HepG2 (cell line): ENCODE results near the gene PTPRH. TPM values are rescaled to one million over a fixed set of nuclear protein-coding genes. Genes with fewer than 3 reads are reported as not detected.

ENCODE experiments used
- ATAC-seq: fragments of 200-7000 bp; cut with Tn5 transposase; 3 replicates; pipeline ENCODE4 v1.9.1; 2020; ENCODE audit warnings: mild to moderate bottlenecking, moderate library complexity
- BruUV-seq: library from RNA; stranded (reverse); fragments of 400-500 nt; replicated peaks from 2 replicates; lab custom pipeline; 2021; lab: Mats Ljungman, UMichigan
- CTCF ChIA-PET: fragments of 300-600 bp; formaldehyde crosslinking; extraction: SDS; loops from one replicate; lab custom pipeline; 2021; ENCODE audit warnings: low total read pairs, inconsistent platforms, low intra/inter-chr PET ratio; lab: Yijun Ruan, JAX
- POLR2A ChIA-PET: fragments of 350-600 bp; sonication (Branson Sonifier 250); formaldehyde crosslinking; loops from one replicate; lab custom pipeline; 2020; ENCODE audit warnings: antibody characterized with exemption, inconsistent platforms; lab: Yijun Ruan, JAX
- DNase-seq: peaks from one replicate; pipeline ENCODE4 v3.0.0-alpha.2; 2015; ENCODE audit warnings: low spot score
- FAIRE-seq: peaks from 3 replicates; lab custom pipeline; 2011; peaks lifted over from hg19 to GRCh38; lab: Jason Lieb, UNC
- H2AFZ ChIP-seq: one replicate; pipeline ENCODE4 v1.6.1; 2011; ENCODE audit warnings: low read length, inconsistent platforms
- H3K27ac ChIP-seq: fragments of 300-600 bp; 3 replicates; pipeline ENCODE4 v1.8.0; 2011; ENCODE audit warnings: mixed run types, mild to moderate bottlenecking, mixed read lengths, low read length, inconsistent platforms; ENCODE audit not compliant: insufficient read depth; ENCODE audit errors: extremely low read length
- H3K27me3 ChIP-seq, 2 experiments: fragments of 200-600 bp in 1 of 2; 2 replicates in 1 of 2; 3 replicates in 1 of 2; pipeline versions ENCODE4 v1.6.0 to v1.8.0; 2011; ENCODE audit warnings: low read length in 2 of 2, mild to moderate bottlenecking in 2 of 2, moderate library complexity in 2 of 2, inconsistent platforms in 1 of 2; ENCODE audit not compliant: insufficient read depth in 2 of 2, control insufficient read depth in 1 of 2
- H3K36me3 ChIP-seq, 2 experiments: fragments of 200-600 bp in 1 of 2; replicated peaks in 1 of 2; 2 replicates in 1 of 2; 3 replicates in 1 of 2; pipeline versions ENCODE4 v1.5.1 to v1.8.0; 2011; ENCODE audit warnings: low read length in 2 of 2, inconsistent platforms in 1 of 2; ENCODE audit not compliant: insufficient read depth in 2 of 2, control insufficient read depth in 1 of 2
- H3K4me1 ChIP-seq: 2 replicates; pipeline ENCODE4 v1.5.1; 2012; ENCODE audit warnings: low read length, inconsistent platforms; ENCODE audit not compliant: insufficient read depth
- H3K4me2 ChIP-seq: 2 replicates; pipeline ENCODE4 v1.6.0; 2011; ENCODE audit warnings: low read depth, low read length, inconsistent platforms
- H3K4me3 ChIP-seq, 3 experiments: fragments of 200-600 bp in 1 of 3; sonication (generic), shearing (Covaris generic) in 1 of 3; replicated peaks in 1 of 3; 2 replicates each; pipeline ENCODE4 v1.5.1; 2011 to 2016; ENCODE audit warnings: low read length in 3 of 3, inconsistent platforms in 2 of 3, low read depth in 2 of 3, mild to moderate bottlenecking in 2 of 3, control low read depth in 1 of 3, mixed read lengths in 1 of 3; ENCODE audit not compliant: insufficient read depth in 1 of 3
- H3K79me2 ChIP-seq: one replicate; pipeline ENCODE4 v1.6.1; 2011; ENCODE audit warnings: low read length, inconsistent platforms; ENCODE audit not compliant: insufficient read depth
- H3K9ac ChIP-seq: 2 replicates; pipeline ENCODE4 v1.6.0; 2011; ENCODE audit warnings: mild to moderate bottlenecking, low read depth, low read length, inconsistent platforms; ENCODE audit not compliant: insufficient read depth
- H3K9me3 ChIP-seq: 2 replicates; pipeline ENCODE4 v1.5.1; 2012; ENCODE audit warnings: mild to moderate bottlenecking, low read length
- H4K20me1 ChIP-seq: 2 replicates; pipeline ENCODE4 v1.6.0; 2011; ENCODE audit warnings: inconsistent platforms, mild to moderate bottlenecking, low read length, moderate library complexity; ENCODE audit not compliant: insufficient read depth
- CHD4 ChIP-seq: fragments of 200-600 bp; sonication (generic); IDR thresholded peaks from 2 replicates; pipeline ENCODE4 v1.7.0; 2017; ENCODE audit warnings: mild to moderate bottlenecking, low read length, borderline replicate concordance
- HCFC1 ChIP-seq: fragments of 150-350 bp; IDR thresholded peaks from 2 replicates; pipeline ENCODE4 v1.6.1; 2014; ENCODE audit warnings: low read depth, low read length
- SUZ12 ChIP-seq: fragments of 150-350 bp; IDR thresholded peaks from 2 replicates; pipeline ENCODE4 v1.6.1; 2014; ENCODE audit warnings: low read depth, low read length
- THAP11 ChIP-seq: IDR thresholded peaks from 2 replicates; pipeline ENCODE4 v1.6.1; 2016; ENCODE audit warnings: missing biosample characterization, missing genetic modification reagents
- ZNF143 ChIP-seq: sonication (generic); formaldehyde crosslinking; IDR thresholded peaks from 2 replicates; pipeline ENCODE4 v1.4.0; 2020; ENCODE audit warnings: missing genetic modification reagents
- WGBS: methylation state at CpG from one replicate; pipeline ENCODE4 v1.1.6; 2017; ENCODE audit warnings: low lambda C conversion rate; 5-methylcytosine and 5-hydroxymethylcytosine counted together
- in situ Hi-C: cut with HindIII; loops from 2 replicates; pipeline ENCODE4 v1.10.0; 2017; ENCODE audit warnings: low pct_unique_long_range_greater_than_20kb; ENCODE audit not compliant: extremely low pct_ligation_motif_present
- intact Hi-C: fragments of 100-400 bp; cut with micrococcal nuclease; formaldehyde crosslinking; loops from one replicate; pipeline ENCODE4 v1.10.0; 2022; ENCODE audit not compliant: unreplicated experiment
- polyA plus RNA-seq, 8 experiments: library from polyadenylated mRNA; depleted of rRNA in 3 of 8; stranded (reverse) in 7 of 8; unstranded in 1 of 8; fragments of >200 nt; fragmentation: Illumina TruSeq in 4 of 8; extraction: Trizol in 4 of 8; gene quantifications; 2 replicates each; pipeline versions ENCODE4 v1.2.1 to v1.2.3, GENCODE V29; 2011 to 2016; ENCODE audit warnings: low read depth in 4 of 8, missing spikeins in 1 of 8, mixed read lengths in 1 of 8; ENCODE audit not compliant: insufficient read depth in 1 of 8
- total RNA-seq, 5 experiments: library from RNA; depleted of rRNA; stranded (reverse); fragments of >200 nt; fragmentation: Illumina TruSeq; extraction: Trizol; gene quantifications; 2 replicates each; pipeline ENCODE4 v1.2.3, GENCODE V29; 2016; ENCODE audit warnings: low read depth in 1 of 5
- TF ChIP-seq, protein P1 (sequence below): sonication (generic); formaldehyde crosslinking; IDR thresholded peaks from one replicate; pipeline ENCODE4 v1.5.1; 2020; ENCODE audit warnings: mild to moderate bottlenecking, missing genetic modification reagents; ENCODE audit errors: not compliant biosample characterization

PTPRH gene
- total and polyA plus RNA-seq, 2 of the 13 experiments (the other 11 are each of a cell fraction or from before 2014, with no cell fraction given) = 14.7 to 125 TPM

DNA sequence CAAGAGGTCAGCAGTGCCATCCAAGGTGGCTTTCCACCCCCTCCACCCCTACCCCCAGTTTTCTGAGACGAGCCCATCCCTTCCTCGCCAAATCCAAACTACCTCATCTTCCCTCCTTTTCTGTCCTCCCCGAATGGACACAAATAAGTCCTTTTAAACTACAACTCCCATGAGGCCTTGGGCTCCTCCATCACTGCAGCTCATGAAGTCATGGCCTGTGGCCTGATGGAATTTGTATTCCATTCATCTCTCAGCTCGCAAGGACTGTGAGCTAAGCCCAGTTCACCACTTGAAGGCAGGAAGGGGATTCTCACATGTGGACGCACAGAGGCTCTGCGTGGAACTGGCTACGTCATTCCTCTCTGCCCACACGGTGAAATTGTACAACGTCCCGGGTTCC, 12.5 kb downstream of the PTPRH start:
- 95% methylated on average over 9 of the region's 10 CpGs for WGBS
- no peak overlapping the region for H3K4me2 ChIP-seq
- POLR2A ChIA-PET = interaction anchor here (0.5 to 6.1 kb wide), 5 partner anchors 8 to 142 kb away, joined by 3 to 28 read pairs (median 3); partner anchors contain the start of gene PTPRH
- CTCF ChIA-PET = no interaction called here
- peaks cover under 1% of the 10 kb centered on the region; the same call in 1 of the 2 replicates for H4K20me1 ChIP-seq
- in situ Hi-C loops = no loop called here
- ATAC-seq (no peak), FAIRE-seq (no peak), DNase-seq (no peak)
- H3K9me3 ChIP-seq = no peaks in the 10 kb centered on the region
- no peaks in the 10 kb centered on the region for H3K4me1 ChIP-seq
- intact Hi-C loops = loop anchor here (1.0 kb wide), 1 partner anchor 19 kb away; no protein-coding TSS in a partner anchor
- H3K36me3 ChIP-seq = peaks cover 22 to 63% of the 10 kb centered on the region in 2 experiments
- H3K27ac ChIP-seq = no peak overlapping the region
- H3K4me3 ChIP-seq = no peak overlapping the region
- no peak overlapping the region for H3K9ac ChIP-seq
- no peak overlapping the region for H2AFZ ChIP-seq
- TF ChIP-seq, protein P1, sequence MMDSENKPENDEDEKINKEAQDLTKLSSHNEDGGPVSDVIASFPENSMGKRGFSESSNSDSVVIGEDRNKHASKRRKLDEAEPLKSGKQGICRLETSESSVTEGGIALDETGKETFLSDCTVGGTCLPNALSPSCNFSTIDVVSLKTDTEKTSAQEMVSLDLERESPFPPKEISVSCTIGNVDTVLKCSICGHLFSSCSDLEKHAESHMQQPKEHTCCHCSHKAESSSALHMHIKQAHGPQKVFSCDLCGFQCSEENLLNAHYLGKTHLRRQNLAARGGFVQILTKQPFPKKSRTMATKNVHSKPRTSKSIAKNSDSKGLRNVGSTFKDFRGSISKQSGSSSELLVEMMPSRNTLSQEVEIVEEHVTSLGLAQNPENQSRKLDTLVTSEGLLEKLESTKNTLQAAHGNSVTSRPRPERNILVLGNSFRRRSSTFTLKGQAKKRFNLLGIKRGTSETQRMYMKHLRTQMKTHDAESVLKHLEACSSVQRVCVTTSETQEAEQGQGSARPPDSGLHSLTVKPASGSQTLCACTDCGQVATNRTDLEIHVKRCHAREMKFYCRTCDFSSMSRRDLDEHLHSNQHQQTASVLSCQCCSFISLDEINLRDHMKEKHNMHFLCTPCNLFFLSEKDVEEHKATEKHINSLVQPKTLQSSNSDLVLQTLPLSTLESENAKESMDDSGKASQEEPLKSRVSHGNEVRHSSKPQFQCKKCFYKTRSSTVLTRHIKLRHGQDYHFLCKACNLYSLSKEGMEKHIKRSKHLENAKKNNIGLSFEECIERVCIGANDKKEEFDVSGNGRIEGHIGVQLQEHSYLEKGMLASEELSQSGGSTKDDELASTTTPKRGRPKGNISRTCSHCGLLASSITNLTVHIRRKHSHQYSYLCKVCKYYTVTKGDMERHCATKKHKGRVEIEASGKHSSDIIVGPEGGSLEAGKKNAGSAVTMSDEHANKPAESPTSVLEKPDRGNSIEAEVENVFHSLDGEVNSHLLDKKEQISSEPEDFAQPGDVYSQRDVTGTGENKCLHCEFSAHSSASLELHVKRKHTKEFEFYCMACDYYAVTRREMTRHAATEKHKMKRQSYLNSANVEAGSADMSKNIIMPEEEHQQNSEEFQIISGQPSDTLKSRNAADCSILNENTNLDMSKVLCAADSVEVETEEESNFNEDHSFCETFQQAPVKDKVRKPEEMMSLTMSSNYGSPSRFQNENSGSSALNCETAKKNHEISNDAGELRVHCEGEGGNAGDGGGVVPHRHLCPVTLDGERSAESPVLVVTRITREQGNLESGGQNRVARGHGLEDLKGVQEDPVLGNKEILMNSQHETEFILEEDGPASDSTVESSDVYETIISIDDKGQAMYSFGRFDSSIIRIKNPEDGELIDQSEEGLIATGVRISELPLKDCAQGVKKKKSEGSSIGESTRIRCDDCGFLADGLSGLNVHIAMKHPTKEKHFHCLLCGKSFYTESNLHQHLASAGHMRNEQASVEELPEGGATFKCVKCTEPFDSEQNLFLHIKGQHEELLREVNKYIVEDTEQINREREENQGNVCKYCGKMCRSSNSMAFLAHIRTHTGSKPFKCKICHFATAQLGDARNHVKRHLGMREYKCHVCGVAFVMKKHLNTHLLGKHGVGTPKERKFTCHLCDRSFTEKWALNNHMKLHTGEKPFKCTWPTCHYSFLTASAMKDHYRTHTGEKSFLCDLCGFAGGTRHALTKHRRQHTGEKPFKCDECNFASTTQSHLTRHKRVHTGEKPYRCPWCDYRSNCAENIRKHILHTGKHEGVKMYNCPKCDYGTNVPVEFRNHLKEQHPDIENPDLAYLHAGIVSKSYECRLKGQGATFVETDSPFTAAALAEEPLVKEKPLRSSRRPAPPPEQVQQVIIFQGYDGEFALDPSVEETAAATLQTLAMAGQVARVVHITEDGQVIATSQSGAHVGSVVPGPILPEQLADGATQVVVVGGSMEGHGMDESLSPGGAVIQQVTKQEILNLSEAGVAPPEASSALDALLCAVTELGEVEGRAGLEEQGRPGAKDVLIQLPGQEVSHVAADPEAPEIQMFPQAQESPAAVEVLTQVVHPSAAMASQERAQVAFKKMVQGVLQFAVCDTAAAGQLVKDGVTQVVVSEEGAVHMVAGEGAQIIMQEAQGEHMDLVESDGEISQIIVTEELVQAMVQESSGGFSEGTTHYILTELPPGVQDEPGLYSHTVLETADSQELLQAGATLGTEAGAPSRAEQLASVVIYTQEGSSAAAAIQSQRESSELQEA (CRISPR knock-in tag) = no peak
- TF ChIP-seq HCFC1 (peak; percentile 21; the same call in 1 of the 2 replicates), SUZ12 (peak; percentile 26; the same call in 1 of the 2 replicates), CHD4 (no peak), ZNF143 (CRISPR knock-in tag) (peak; percentile 77), THAP11 (peak; percentile 84)
- H3K27me3 ChIP-seq = no peaks in the 10 kb centered on the region
- BruUV-seq = TSS peak; percentile 29
- H3K79me2 ChIP-seq = no peaks in the 10 kb centered on the region
